Neural crest cell (in vitro differentiated cells): ENCODE measurements around the gene SPAG17. TPM values are rescaled to one million over a fixed set of nuclear protein-coding genes. Genes with fewer than 3 reads are reported as not detected.

Experiments used
- DNase-seq: peaks from one replicate; pipeline ENCODE4 v3.0.0; 2021; ENCODE audit warnings: low read depth, mixed read lengths, low spot score
- H3K27ac Mint-ChIP-seq: one replicate; pipeline ENCODE4 v1.8.0; 2021; ENCODE audit warnings: mild to moderate bottlenecking, mixed read lengths; ENCODE audit not compliant: unreplicated experiment
- H3K27me3 Mint-ChIP-seq: 2 replicates; pipeline ENCODE4 v1.8.0; 2021; ENCODE audit warnings: low read depth, mild to moderate bottlenecking, mixed read lengths
- H3K36me3 Mint-ChIP-seq: 2 replicates; pipeline ENCODE4 v1.8.0; 2021; ENCODE audit warnings: low read depth, mild to moderate bottlenecking, mixed read lengths
- H3K4me1 Mint-ChIP-seq: 2 replicates; pipeline ENCODE4 v1.8.0; 2021; ENCODE audit warnings: mixed read lengths
- H3K4me3 Mint-ChIP-seq: one replicate; pipeline ENCODE4 v1.8.0; 2021; ENCODE audit warnings: mild to moderate bottlenecking, mixed read lengths
- H3K9me3 Mint-ChIP-seq: 2 replicates; pipeline ENCODE4 v1.8.0; 2021; ENCODE audit warnings: mixed read lengths
- total RNA-seq: library from RNA; stranded (reverse); gene quantifications from 2 replicates; pipeline ENCODE4 v1.2.1, GENCODE V29; 2021
- TF ChIP-seq, protein P1 (sequence below): fragments of 200-600 bp; sonication (generic); conservative IDR thresholded peaks from 2 replicates; pipeline ENCODE4 v1.5.0; 2021; ENCODE audit warnings: antibody characterized with exemption, mild to moderate bottlenecking

Gene SPAG17
- total RNA-seq, 1 donor from 2014 or later: 1.5 TPM

DNA sequence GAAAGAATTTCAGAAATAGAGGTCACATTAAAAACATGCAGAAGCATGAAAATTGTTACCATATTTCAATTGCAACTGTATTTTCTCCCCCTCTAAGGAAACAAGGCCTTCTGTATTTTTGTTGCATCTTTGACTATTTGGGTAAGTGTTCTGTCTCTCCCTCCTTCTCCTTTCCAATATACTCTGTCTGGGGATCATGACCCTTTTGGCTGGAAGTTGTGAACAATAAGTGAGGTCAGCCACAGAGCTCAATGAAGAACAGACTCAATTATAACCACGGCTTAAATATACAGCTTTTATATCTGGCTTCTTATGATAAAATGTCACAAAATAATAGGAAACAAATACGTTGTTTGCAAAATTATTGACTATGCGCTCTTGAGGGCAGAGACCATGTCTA, 47.1 kb downstream of the SPAG17 start:
- peaks cover 6% of the 10 kb centered on the region for H3K4me1 Mint-ChIP-seq
- H3K36me3 Mint-ChIP-seq: no peaks in the 10 kb centered on the region
- no peak for DNase-seq
- H3K27me3 Mint-ChIP-seq: no peaks in the 10 kb centered on the region
- no peaks in the 10 kb centered on the region for H3K9me3 Mint-ChIP-seq
- TF ChIP-seq, protein P1, sequence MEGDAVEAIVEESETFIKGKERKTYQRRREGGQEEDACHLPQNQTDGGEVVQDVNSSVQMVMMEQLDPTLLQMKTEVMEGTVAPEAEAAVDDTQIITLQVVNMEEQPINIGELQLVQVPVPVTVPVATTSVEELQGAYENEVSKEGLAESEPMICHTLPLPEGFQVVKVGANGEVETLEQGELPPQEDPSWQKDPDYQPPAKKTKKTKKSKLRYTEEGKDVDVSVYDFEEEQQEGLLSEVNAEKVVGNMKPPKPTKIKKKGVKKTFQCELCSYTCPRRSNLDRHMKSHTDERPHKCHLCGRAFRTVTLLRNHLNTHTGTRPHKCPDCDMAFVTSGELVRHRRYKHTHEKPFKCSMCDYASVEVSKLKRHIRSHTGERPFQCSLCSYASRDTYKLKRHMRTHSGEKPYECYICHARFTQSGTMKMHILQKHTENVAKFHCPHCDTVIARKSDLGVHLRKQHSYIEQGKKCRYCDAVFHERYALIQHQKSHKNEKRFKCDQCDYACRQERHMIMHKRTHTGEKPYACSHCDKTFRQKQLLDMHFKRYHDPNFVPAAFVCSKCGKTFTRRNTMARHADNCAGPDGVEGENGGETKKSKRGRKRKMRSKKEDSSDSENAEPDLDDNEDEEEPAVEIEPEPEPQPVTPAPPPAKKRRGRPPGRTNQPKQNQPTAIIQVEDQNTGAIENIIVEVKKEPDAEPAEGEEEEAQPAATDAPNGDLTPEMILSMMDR: no peak
- H3K4me3 Mint-ChIP-seq: no peak overlapping the region
- no peak overlapping the region for H3K27ac Mint-ChIP-seq

DNA sequence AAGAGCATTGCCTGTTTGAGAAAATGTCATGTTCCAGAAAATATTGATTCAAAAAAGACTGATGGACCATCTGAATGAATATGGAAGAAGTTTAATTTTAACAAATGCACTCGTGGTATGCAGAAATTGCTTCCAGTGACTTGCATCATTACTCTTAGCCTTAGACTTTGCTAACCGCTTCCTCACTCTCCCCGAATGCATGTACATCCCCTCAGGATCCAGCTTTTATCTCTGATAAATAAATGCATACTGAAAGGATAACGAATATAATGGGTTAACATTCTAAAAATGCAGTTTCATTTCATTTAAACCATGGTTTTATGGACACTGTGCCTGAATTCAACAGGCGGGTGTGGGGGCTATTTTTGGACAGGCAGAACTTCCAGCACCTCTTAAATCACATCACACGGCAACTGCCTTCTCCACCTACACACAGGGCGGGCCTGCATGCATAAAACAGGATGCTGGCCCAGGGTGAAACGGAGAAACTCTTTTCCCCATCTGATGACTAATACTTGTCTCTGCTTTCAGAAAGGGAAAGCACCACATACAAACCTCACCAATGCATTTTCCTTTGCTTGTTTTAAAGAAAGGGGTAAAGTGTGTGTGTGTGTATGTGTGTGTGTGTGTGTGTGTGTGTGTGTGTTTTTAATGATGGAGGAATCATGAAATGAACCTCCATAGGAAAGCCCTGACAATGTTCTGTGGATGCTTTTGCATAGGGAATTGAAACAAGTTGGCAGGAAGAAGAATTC, 48.7 kb downstream of the SPAG17 start:
- Mint-ChIP-seq H3K27me3 (no peaks in the 10 kb centered on the region), H3K9me3 (no peaks in the 10 kb centered on the region), H3K27ac (no peak overlapping the region), H3K4me1 (peaks cover 6% of the 10 kb centered on the region), H3K36me3 (no peaks in the 10 kb centered on the region), H3K4me3 (no peak overlapping the region)
- DNase-seq: no peak
- TF ChIP-seq, protein P1: no peak

DNA sequence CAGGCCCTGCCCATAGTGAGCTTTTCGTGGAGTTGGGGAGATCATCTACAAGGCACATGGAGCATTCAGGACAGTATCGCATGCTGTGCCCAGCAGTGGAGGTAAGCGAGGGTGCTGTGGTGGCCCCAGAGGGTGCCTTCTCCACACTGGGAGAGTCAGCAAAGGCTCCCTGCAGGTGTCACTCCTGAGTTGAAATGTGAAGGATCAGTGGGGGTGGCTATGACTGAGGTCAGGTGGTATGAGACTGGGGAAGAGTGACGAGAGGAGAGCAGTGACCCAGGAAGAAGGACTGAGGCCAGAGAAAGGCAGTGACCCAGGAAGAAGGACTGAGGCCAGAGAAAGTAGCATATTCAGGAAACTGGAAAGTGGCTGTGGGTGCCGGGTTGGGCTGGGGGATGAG, 53.0 kb downstream of the SPAG17 start:
- Mint-ChIP-seq H3K36me3 (no peaks in the 10 kb centered on the region), H3K27ac (no peak overlapping the region), H3K27me3 (no peaks in the 10 kb centered on the region), H3K4me3 (no peak overlapping the region), H3K4me1 (no peaks in the 10 kb centered on the region), H3K9me3 (peaks cover 2% of the 10 kb centered on the region)
- DNase-seq: no peak
- TF ChIP-seq, protein P1: no peak

DNA sequence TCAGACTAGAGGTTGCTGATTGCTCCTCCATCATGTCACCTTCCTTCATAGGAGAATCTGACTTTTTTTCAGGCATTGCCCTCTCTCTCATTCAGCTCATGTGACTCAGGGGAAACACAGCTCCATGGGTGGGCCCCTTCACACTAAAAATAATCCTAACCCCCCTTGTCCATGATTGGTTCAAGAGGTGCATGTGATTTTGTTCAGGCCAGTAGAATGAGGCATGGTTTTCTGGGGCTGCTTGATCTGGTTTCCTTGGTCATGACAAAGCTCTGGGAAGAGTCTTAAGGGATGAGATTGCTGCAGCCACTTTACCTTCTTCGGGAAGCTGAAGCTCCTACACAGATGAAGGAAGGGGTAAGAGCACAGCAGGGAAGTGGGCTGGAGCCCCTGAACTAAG, 56.3 kb downstream of the SPAG17 start:
- H3K36me3 Mint-ChIP-seq: no peaks in the 10 kb centered on the region
- no peaks in the 10 kb centered on the region for H3K4me1 Mint-ChIP-seq
- H3K27me3 Mint-ChIP-seq: no peaks in the 10 kb centered on the region
- DNase-seq: no peak
- peaks cover 6% of the 10 kb centered on the region for H3K9me3 Mint-ChIP-seq
- H3K4me3 Mint-ChIP-seq: no peak overlapping the region
- no peak overlapping the region for H3K27ac Mint-ChIP-seq
- TF ChIP-seq, protein P1: no peak

DNA sequence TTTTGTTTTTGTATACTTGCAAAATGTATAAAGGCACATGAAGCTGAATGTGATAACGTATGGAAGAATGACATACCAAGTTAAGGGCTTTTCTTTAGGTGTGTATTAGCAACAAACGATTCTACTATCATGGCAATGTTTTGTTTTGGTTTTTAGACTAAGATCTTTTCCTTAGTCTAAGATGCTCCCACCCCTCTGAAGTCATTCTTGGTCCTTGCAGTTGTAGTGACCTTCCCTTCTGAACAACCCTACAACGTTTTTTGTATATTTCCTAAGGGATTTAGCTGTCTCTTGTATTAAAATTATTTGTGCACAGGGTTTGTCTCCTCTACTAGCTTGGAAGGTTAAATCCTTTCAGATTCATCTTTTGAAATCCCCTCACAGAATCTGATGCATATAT, 61.0 kb downstream of the SPAG17 start:
- Mint-ChIP-seq H3K36me3 (no peaks in the 10 kb centered on the region), H3K9me3 (peaks cover 3% of the 10 kb centered on the region), H3K27me3 (no peaks in the 10 kb centered on the region), H3K4me1 (peaks cover 12% of the 10 kb centered on the region), H3K4me3 (no peak overlapping the region), H3K27ac (no peak overlapping the region)
- no peak for DNase-seq
- TF ChIP-seq, protein P1: no peak
